HepG2 (cell line): ENCODE measurements around the gene PIK3R3. TPM values are rescaled to one million over a fixed set of nuclear protein-coding genes. Genes with fewer than 3 reads are reported as not detected.

Source experiments
- BRCA1 ChIP-seq: sonication (generic); formaldehyde crosslinking; IDR thresholded peaks from 2 replicates; pipeline ENCODE4 v1.4.0; 2020; ENCODE audit warnings: missing genetic modification reagents
- CEBPB ChIP-seq: IDR thresholded peaks from 2 replicates; pipeline ENCODE4 v1.6.1; 2011; ENCODE audit warnings: low read depth, low read length, improper control_type of control experiment, borderline replicate concordance
- FLYWCH1 ChIP-seq: sonication (generic); formaldehyde crosslinking; IDR thresholded peaks from 2 replicates; pipeline ENCODE4 v1.8.1; 2023; ENCODE audit warnings: mild to moderate bottlenecking, missing genetic modification reagents
- HNF4G ChIP-seq, 2 experiments: sonication (generic) in 1 of 2; formaldehyde crosslinking in 1 of 2; IDR thresholded peaks; 2 replicates each; pipeline versions ENCODE4 v1.4.0 to v1.6.1; 2011 to 2020; ENCODE audit warnings: borderline replicate concordance in 2 of 2, low read depth in 2 of 2, mild to moderate bottlenecking in 2 of 2, low read length in 1 of 2, missing genetic modification reagents in 1 of 2, moderate library complexity in 1 of 2
- HNRNPK ChIP-seq: fragments of 200-400 bp; formaldehyde crosslinking; IDR thresholded peaks from 2 replicates; pipeline ENCODE4 v1.6.1; 2018; ENCODE audit warnings: low read length, low read depth, moderate library complexity, mild to moderate bottlenecking; ENCODE audit not compliant: poor library complexity, severe bottlenecking
- KDM5B ChIP-seq: sonication (generic); formaldehyde crosslinking; IDR thresholded peaks from 2 replicates; pipeline ENCODE4 v1.4.0; 2020; ENCODE audit warnings: missing genetic modification reagents, mild to moderate bottlenecking, borderline replicate concordance
- MATR3 ChIP-seq: sonication (generic); formaldehyde crosslinking; IDR thresholded peaks from 2 replicates; pipeline ENCODE4 v1.4.0; 2020; ENCODE audit warnings: missing genetic modification reagents
- MEIS1 ChIP-seq: sonication (generic); formaldehyde crosslinking; IDR thresholded peaks from 2 replicates; pipeline ENCODE4 v1.9.0; 2021; ENCODE audit warnings: mild to moderate bottlenecking, missing genetic modification reagents, moderate library complexity, borderline replicate concordance
- NCOA5 ChIP-seq: sonication (generic); formaldehyde crosslinking; IDR thresholded peaks from 2 replicates; pipeline ENCODE4 v1.4.0; 2020; ENCODE audit warnings: missing genetic modification reagents
- NFYB ChIP-seq: sonication (generic); formaldehyde crosslinking; IDR thresholded peaks from 2 replicates; pipeline ENCODE4 v1.4.0; 2020; ENCODE audit warnings: missing genetic modification reagents
- NR0B2 ChIP-seq: sonication (generic); formaldehyde crosslinking; IDR thresholded peaks from 2 replicates; pipeline ENCODE4 v1.4.0; 2020; ENCODE audit warnings: mild to moderate bottlenecking, missing genetic modification reagents
- PCBP2 ChIP-seq: fragments of 200-400 bp; formaldehyde crosslinking; optimal IDR thresholded peaks from 2 replicates; pipeline ENCODE3; 2018; ENCODE audit warnings: low read length, low read depth; ENCODE audit not compliant: poor library complexity, severe bottlenecking
- RBM22 ChIP-seq: fragments of 200-400 bp; formaldehyde crosslinking; optimal IDR thresholded peaks from 2 replicates; pipeline ENCODE3; 2017; ENCODE audit warnings: mild to moderate bottlenecking, low read length, moderate library complexity
- SMARCE1 ChIP-seq: fragments of 450-650 bp; IDR thresholded peaks from 2 replicates; pipeline ENCODE4 v1.6.1; 2017; ENCODE audit warnings: borderline replicate concordance
- TEF ChIP-seq: sonication (generic); formaldehyde crosslinking; IDR thresholded peaks from 2 replicates; pipeline ENCODE4 v1.5.0; 2020; ENCODE audit warnings: missing genetic modification reagents
- THYN1 ChIP-seq: sonication (generic); formaldehyde crosslinking; IDR thresholded peaks from 2 replicates; pipeline ENCODE4 v1.8.1; 2023; ENCODE audit warnings: low read depth, mild to moderate bottlenecking, moderate library complexity, missing genetic modification reagents, borderline replicate concordance
- ZFX ChIP-seq: sonication (generic); formaldehyde crosslinking; IDR thresholded peaks from 2 replicates; pipeline ENCODE4 v1.4.0; 2020; ENCODE audit warnings: mild to moderate bottlenecking, low read depth, missing genetic modification reagents, moderate library complexity
- ZNF235 ChIP-seq: sonication (generic); formaldehyde crosslinking; IDR thresholded peaks from 2 replicates; pipeline ENCODE4 v1.8.1; 2023; ENCODE audit warnings: mild to moderate bottlenecking, missing genetic modification reagents, borderline replicate concordance
- ZNF263 ChIP-seq: sonication (generic); formaldehyde crosslinking; IDR thresholded peaks from 2 replicates; pipeline ENCODE4 v1.4.0; 2020; ENCODE audit warnings: missing genetic modification reagents
- ZNF292 ChIP-seq: sonication (generic); formaldehyde crosslinking; IDR thresholded peaks from 2 replicates; pipeline ENCODE4 v1.8.1; 2022; ENCODE audit warnings: mild to moderate bottlenecking, low read depth, missing genetic modification reagents, borderline replicate concordance
- ZNF460 ChIP-seq: sonication (generic); formaldehyde crosslinking; IDR thresholded peaks from 2 replicates; pipeline ENCODE4 v1.5.1; 2020; ENCODE audit warnings: missing genetic modification reagents, mild to moderate bottlenecking, borderline replicate concordance
- ZNF567 ChIP-seq: sonication (generic); formaldehyde crosslinking; IDR thresholded peaks from 2 replicates; pipeline ENCODE4 v1.8.1; 2023; ENCODE audit warnings: mild to moderate bottlenecking, missing genetic modification reagents, borderline replicate concordance
- ZNF687 ChIP-seq: sonication (generic); formaldehyde crosslinking; IDR thresholded peaks from 2 replicates; pipeline ENCODE4 v1.5.1; 2020; ENCODE audit warnings: mild to moderate bottlenecking, missing genetic modification reagents, moderate library complexity
- ZNF766 ChIP-seq: sonication (generic); formaldehyde crosslinking; IDR thresholded peaks from 2 replicates; pipeline ENCODE4 v1.5.0; 2020; ENCODE audit warnings: missing genetic modification reagents, borderline replicate concordance
- ZNF782 ChIP-seq: sonication (generic); formaldehyde crosslinking; IDR thresholded peaks from 2 replicates; pipeline ENCODE4 v1.4.0; 2020; ENCODE audit warnings: missing genetic modification reagents, mild to moderate bottlenecking, borderline replicate concordance
- ZNF788 ChIP-seq: sonication (generic); formaldehyde crosslinking; IDR thresholded peaks from 2 replicates; pipeline ENCODE4 v1.5.0; 2020; ENCODE audit warnings: mild to moderate bottlenecking, missing genetic modification reagents, borderline replicate concordance
- polyA plus RNA-seq, 8 experiments: library from polyadenylated mRNA; depleted of rRNA in 3 of 8; stranded (reverse) in 7 of 8; unstranded in 1 of 8; fragments of >200 nt; fragmentation: Illumina TruSeq in 4 of 8; extraction: Trizol in 4 of 8; gene quantifications; 2 replicates each; pipeline versions ENCODE4 v1.2.1 to v1.2.3, GENCODE V29; 2011 to 2016; ENCODE audit warnings: low read depth in 4 of 8, missing spikeins in 1 of 8, mixed read lengths in 1 of 8; ENCODE audit not compliant: insufficient read depth in 1 of 8
- total RNA-seq, 5 experiments: library from RNA; depleted of rRNA; stranded (reverse); fragments of >200 nt; fragmentation: Illumina TruSeq; extraction: Trizol; gene quantifications; 2 replicates each; pipeline ENCODE4 v1.2.3, GENCODE V29; 2016; ENCODE audit warnings: low read depth in 1 of 5

Gene PIK3R3
- total and polyA plus RNA-seq, 2 of the 13 experiments (the other 11 are each of a cell fraction or from before 2014, with no cell fraction given) = 0.37 to 6.9 TPM

- TF ChIP-seq ZNF460 (CRISPR knock-in tag) (no peak), CEBPB (peak; percentile 94), KDM5B (CRISPR knock-in tag) (no peak), PCBP2 (no peak), ZNF687 (CRISPR knock-in tag) (0 out of 2 replicates have a peak, but pooled peaks have one; percentile 18), ZNF235 (CRISPR knock-in tag) (no peak), MATR3 (CRISPR knock-in tag) (no peak), NR0B2 (CRISPR knock-in tag) (no peak), SMARCE1 (no peak), ZNF766 (no peak), ZNF567 (no peak), RBM22 (no peak), HNRNPK (no peak), ZNF782 (no peak), HNF4G (IDR thresholded peaks at IDR 0.05; ENCODE audit: borderline replicate concordance, low read depth, low read length) (peak; percentile 65), HNF4G (CRISPR knock-in tag; IDR thresholded peaks at IDR 0.05; ENCODE audit: borderline replicate concordance, low read depth) (no peak), ZFX (no peak), ZNF263 (CRISPR knock-in tag) (peak; percentile 74; the same call in 1 of the 2 replicates), MEIS1 (CRISPR knock-in tag) (0 out of 2 replicates have a peak, but pooled peaks have one; percentile 51), ZNF788 (CRISPR knock-in tag) (peak; percentile 29; the same call in 1 of the 2 replicates), NCOA5 (no peak), NFYB (no peak), THYN1 (CRISPR knock-in tag) (no peak), BRCA1 (no peak), TEF (CRISPR knock-in tag) (no peak), FLYWCH1 (CRISPR knock-in tag) (no peak), ZNF292 (CRISPR knock-in tag) (peak; percentile 86)
Measured at GRCh38 chr1:46003315-46003714, 129.1 kb downstream of the PIK3R3 start (continued).
